Body of pancreas (tissue), 4 donors: Measurements from ENCODE around the gene COL3A1. TPM values are rescaled to one million over a fixed set of nuclear protein-coding genes. Genes with fewer than 3 reads are reported as not detected.

Source experiments
- ATAC-seq: fragments of 150-250 bp; one replicate; pipeline ENCODE4 v1.9.1; 2016
- DNase-seq, 4 donors: peaks; one replicate each; pipeline ENCODE4 v3.0.0-alpha.2; 2019
- H3K27ac ChIP-seq, 4 donors: fragments of 200-600 bp; sonication (generic); 1 replicate in 3 of 4; 2 replicates in 1 of 4; pipeline versions ENCODE4 v1.5.1 to v1.6.1; 2016 to 2019; ENCODE audit warnings: mild to moderate bottlenecking in 1 of 4, mixed read lengths in 1 of 4, moderate library complexity in 1 of 4
- H3K27me3 ChIP-seq, 2 donors: fragments of 200-600 bp; sonication (generic); one replicate each; pipeline ENCODE4 v1.6.0; 2016; ENCODE audit warnings: mild to moderate bottlenecking in 1 of 2
- H3K36me3 ChIP-seq, 2 donors: fragments of 200-600 bp; sonication (generic); replicated peaks in 1 of 2; 2 replicates each; pipeline ENCODE4 v1.5.1; 2016; ENCODE audit warnings: low read depth in 2 of 2; ENCODE audit not compliant: insufficient read depth in 1 of 2
- H3K4me1 ChIP-seq: fragments of 200-600 bp; sonication (generic); one replicate; pipeline ENCODE4 v1.6.0; 2016
- H3K4me3 ChIP-seq, 2 donors: fragments of 200-600 bp; sonication (generic); 1 replicate in 1 of 2; 2 replicates in 1 of 2; pipeline ENCODE4 v1.5.1; 2016 to 2019
- H3K9me3 ChIP-seq, 3 donors: fragments of 200-600 bp; sonication (generic); 1 replicate in 2 of 3; 2 replicates in 1 of 3; pipeline ENCODE4 v1.5.1; 2016
- CTCF ChIP-seq, 7 experiments: fragments of 450-650 bp in 4 of 7; fragments of 200-600 bp in 3 of 7; sonication (generic) in 3 of 7; IDR thresholded peaks; one replicate each; pipeline ENCODE4 v1.5.1; 2016 to 2019; ENCODE audit warnings: antibody characterized with exemption in 7 of 7
- POLR2A ChIP-seq, 3 donors: fragments of 450-650 bp; IDR thresholded peaks; one replicate each; pipeline ENCODE4 v1.6.1; 2016; ENCODE audit warnings: antibody characterized with exemption in 3 of 3, mild to moderate bottlenecking in 2 of 3
- WGBS, 2 donors: methylation state at CpG; one replicate each; pipeline ENCODE4 v1.1.5; 2017; 5-methylcytosine and 5-hydroxymethylcytosine counted together
- intact Hi-C: fragments of 100-400 bp; cut with DNase I; formaldehyde crosslinking; loops from one replicate; pipeline ENCODE4 v1.15.1; 2023
- total RNA-seq, 2 donors: library from RNA; depleted of rRNA; stranded (reverse); fragments of >200 nt; gene quantifications; one replicate each; pipeline ENCODE4 v1.1.0, GENCODE V29; 2016

Gene COL3A1
- 10 to 100 TPM; 54.7 to 77.5 TPM for total RNA-seq

- ATAC-seq (no peak), DNase-seq (no peak)
- Histone ChIP-seq H3K9me3 (no peaks in the 10 kb centered on the region), H3K4me1 (peaks cover 6% of the 10 kb centered on the region), H3K4me3 (no peak within 1 kb of the TSS), H3K36me3 (no peaks in the 10 kb centered on the region), H3K27me3 (no peaks in the 10 kb centered on the region), H3K27ac (peak within 1 kb of the TSS in 1 of 4 donors; percentile 38)
- TF ChIP-seq POLR2A (IDR thresholded peaks at IDR 0.05) (peak in 2 of 3 donors; percentile 30 to 42), CTCF (IDR thresholded peaks at IDR 0.05) (no peak)
- intact Hi-C loops = no loop called here
- WGBS, 2 donors = 69 to 77% methylated on average over 4 of the region's 4 CpGs
Measured at GRCh38 chr2:188974164-188974563, at the start of gene COL3A1. Gene COL3A1 (plus strand): TSS chr2:188974373. CDS start chr2:188974490, 117 bp downstream.

GRCh38 chr2:188928643-188929042 lies 45.5 kb upstream of the COL3A1 start:
- DNase-seq (no peak), ATAC-seq (no peak)
- WGBS, 2 donors = 93 to 100% methylated on average over 2 of the region's 2 CpGs
- intact Hi-C loops = no loop called here
- Histone ChIP-seq H3K36me3 (no peaks in the 10 kb centered on the region), H3K27ac (no peak overlapping the region), H3K9me3 (no peaks in the 10 kb centered on the region), H3K27me3 (no peaks in the 10 kb centered on the region), H3K4me1 (no peaks in the 10 kb centered on the region), H3K4me3 (no peak overlapping the region)
- TF ChIP-seq POLR2A (IDR thresholded peaks at IDR 0.05) = no peak
- no peak for TF ChIP-seq CTCF (IDR thresholded peaks at IDR 0.05)

GRCh38 chr2:188931361-188931760 lies 42.8 kb upstream of the COL3A1 start:
- TF ChIP-seq POLR2A (IDR thresholded peaks at IDR 0.05) (no peak), CTCF (IDR thresholded peaks at IDR 0.05) (no peak)
- H3K4me1 ChIP-seq = no peaks in the 10 kb centered on the region
- DNase-seq (no peak), ATAC-seq (no peak)
- H3K27ac ChIP-seq = no peak overlapping the region
- no peaks in the 10 kb centered on the region for H3K36me3 ChIP-seq
- no peaks in the 10 kb centered on the region for H3K27me3 ChIP-seq
- intact Hi-C loops = no loop called here
- H3K4me3 ChIP-seq = no peak overlapping the region
- H3K9me3 ChIP-seq = no peaks in the 10 kb centered on the region

- ATAC-seq = peak; percentile 87
- H3K36me3 ChIP-seq = no peaks in the 10 kb centered on the region
- 71 to 81% methylated on average over 1 of the region's 1 CpG for WGBS, 2 donors
- TF ChIP-seq POLR2A (IDR thresholded peaks at IDR 0.05) (no peak), CTCF (IDR thresholded peaks at IDR 0.05) (no peak)
- intact Hi-C loops = no loop called here
- H3K27me3 ChIP-seq = no peaks in the 10 kb centered on the region
- no peaks in the 10 kb centered on the region for H3K9me3 ChIP-seq
- peak in 1 of 4 donors; percentile 28 for DNase-seq
- peak overlapping the region in 2 of 4 donors; percentile 7 to 17 for H3K27ac ChIP-seq
- no peak overlapping the region for H3K4me3 ChIP-seq
- H3K4me1 ChIP-seq = peaks cover 11% of the 10 kb centered on the region
Measured at GRCh38 chr2:188937228-188938220, 36.6 kb upstream of the COL3A1 start.
